Osteocyte (in vitro differentiated cells): Measurements from ENCODE around the gene SRSF4. TPM values are rescaled to one million over a fixed set of nuclear protein-coding genes. Genes with fewer than 3 reads are reported as not detected.

Experiments used
- DNase-seq: peaks from one replicate; pipeline ENCODE4 v3.0.0; 2021; ENCODE audit warnings: mixed read lengths; ENCODE audit not compliant: unreplicated experiment; ENCODE audit errors: extremely low spot score
- H3K27ac Mint-ChIP-seq: one replicate; pipeline ENCODE4 v1.8.0; 2021; ENCODE audit warnings: mild to moderate bottlenecking, mixed read lengths; ENCODE audit not compliant: unreplicated experiment
- H3K27me3 Mint-ChIP-seq: one replicate; pipeline ENCODE4 v1.8.0; 2021; ENCODE audit warnings: mixed read lengths; ENCODE audit not compliant: unreplicated experiment
- H3K36me3 Mint-ChIP-seq: one replicate; pipeline ENCODE4 v1.8.0; 2021; ENCODE audit warnings: mixed read lengths; ENCODE audit not compliant: unreplicated experiment
- H3K4me1 Mint-ChIP-seq: one replicate; pipeline ENCODE4 v1.8.0; 2021; ENCODE audit warnings: mixed read lengths; ENCODE audit not compliant: unreplicated experiment
- H3K4me3 Mint-ChIP-seq: one replicate; pipeline ENCODE4 v1.8.0; 2021; ENCODE audit warnings: mild to moderate bottlenecking, moderate library complexity, mixed read lengths; ENCODE audit not compliant: unreplicated experiment
- H3K9me3 Mint-ChIP-seq: one replicate; pipeline ENCODE4 v1.8.0; 2021; ENCODE audit warnings: mixed read lengths; ENCODE audit not compliant: unreplicated experiment
- CTCF ChIP-seq: fragments of 200-600 bp; sonication (generic); IDR thresholded peaks from 2 replicates; pipeline ENCODE4 v1.5.0; 2021; ENCODE audit warnings: antibody characterized with exemption, mild to moderate bottlenecking, moderate library complexity
- total RNA-seq: library from RNA; stranded (reverse); gene quantifications from 2 replicates; pipeline ENCODE4 v1.2.1, GENCODE V29; 2021

The SRSF4 gene
- total RNA-seq, 1 donor from 2014 or later = 74.6 TPM

GRCh38 chr1:29123053-29123886 lies 58.4 kb downstream of the SRSF4 start:
- Mint-ChIP-seq H3K9me3 (no peaks in the 10 kb centered on the region), H3K4me1 (peaks cover 17% of the 10 kb centered on the region), H3K27me3 (no peaks in the 10 kb centered on the region), H3K4me3 (peak overlapping the region; percentile 81), H3K36me3 (no peaks in the 10 kb centered on the region), H3K27ac (peak overlapping the region; percentile 84)
- no peak for DNase-seq
- no peak for TF ChIP-seq CTCF

GRCh38 chr1:29122682-29123052 lies 59.0 kb downstream of the SRSF4 start:
- no peak for TF ChIP-seq CTCF
- Mint-ChIP-seq H3K9me3 (no peaks in the 10 kb centered on the region), H3K4me3 (peak overlapping the region; percentile 81), H3K36me3 (no peaks in the 10 kb centered on the region), H3K27ac (peak overlapping the region; percentile 84), H3K4me1 (peaks cover 17% of the 10 kb centered on the region), H3K27me3 (no peaks in the 10 kb centered on the region)
- peak; percentile 88 for DNase-seq

- no peaks in the 10 kb centered on the region for H3K36me3 Mint-ChIP-seq
- H3K4me3 Mint-ChIP-seq = peak overlapping the region; percentile 81
- H3K27me3 Mint-ChIP-seq = no peaks in the 10 kb centered on the region
- no peak for TF ChIP-seq CTCF
- H3K9me3 Mint-ChIP-seq = no peaks in the 10 kb centered on the region
- no peak for DNase-seq
- peak overlapping the region; percentile 84 for H3K27ac Mint-ChIP-seq
- H3K4me1 Mint-ChIP-seq = peaks cover 17% of the 10 kb centered on the region
Measured at GRCh38 chr1:29121936-29122681, 59.6 kb downstream of the SRSF4 start.

GRCh38 chr1:29121516-29121935 lies 60.2 kb downstream of the SRSF4 start:
- Mint-ChIP-seq H3K27ac (no peak overlapping the region), H3K27me3 (no peaks in the 10 kb centered on the region), H3K9me3 (no peaks in the 10 kb centered on the region), H3K36me3 (no peaks in the 10 kb centered on the region), H3K4me1 (peaks cover 17% of the 10 kb centered on the region), H3K4me3 (peak overlapping the region; percentile 48)
- no peak for DNase-seq
- TF ChIP-seq CTCF = no peak

GRCh38 chr1:29120947-29121485 lies 60.7 kb downstream of the SRSF4 start:
- TF ChIP-seq CTCF = peak; percentile 62
- Mint-ChIP-seq H3K4me3 (no peak overlapping the region), H3K36me3 (no peaks in the 10 kb centered on the region), H3K27ac (no peak overlapping the region), H3K9me3 (no peaks in the 10 kb centered on the region), H3K27me3 (no peaks in the 10 kb centered on the region), H3K4me1 (peaks cover 16% of the 10 kb centered on the region)
- DNase-seq = no peak
